ENCODE measurements around the gene GDF10. TPM values are rescaled to one million over a fixed set of nuclear protein-coding genes. Genes with fewer than 3 reads are reported as not detected.

GDF10 gene
- total RNA-seq, 2 experiments from 2014 or later = 0.16 to 0.22 TPM

DNA sequence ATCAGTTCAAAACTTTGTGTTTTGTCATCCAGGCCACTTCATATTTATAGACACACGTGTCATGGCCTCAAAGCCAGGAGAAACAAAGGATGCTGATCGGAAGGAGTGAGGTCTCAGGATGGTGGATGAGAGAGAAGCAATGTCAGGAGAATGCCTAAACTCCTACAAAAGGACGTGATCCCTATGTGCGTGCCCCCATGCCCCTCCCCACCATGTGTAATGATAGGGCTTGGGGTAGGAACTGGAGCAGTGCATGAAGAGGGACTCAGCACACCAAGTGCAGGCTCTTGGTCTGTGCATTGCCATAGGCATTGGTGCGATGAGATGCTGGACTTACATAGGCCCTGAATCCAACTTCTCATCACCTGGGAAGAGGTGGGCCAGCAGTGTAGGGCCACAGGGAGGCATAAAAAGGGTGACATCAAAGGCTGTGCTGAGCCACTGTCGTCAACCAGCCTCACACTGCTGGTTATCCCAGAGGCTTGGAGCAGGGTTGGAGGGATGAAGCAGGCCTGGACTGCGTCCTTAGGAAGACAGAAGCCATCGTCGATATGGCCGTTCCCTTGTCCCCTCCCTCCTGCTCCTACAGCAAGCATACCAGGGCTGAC lies 46.9 kb upstream of the GDF10 start:
- POLR2A ChIA-PET = no interaction called here
- no peak overlapping the region for H3K4me3 Mint-ChIP-seq
- no peak overlapping the region for H3K4me3 ChIP-seq (ENCODE audit: low read length)
- CTCF ChIA-PET = no interaction called here
- H3K4me1 Mint-ChIP-seq (ENCODE audit: low read depth) = peaks cover 54% of the 10 kb centered on the region
- H3K36me3 ChIP-seq (ENCODE audit: insufficient read depth, low read length) = no peaks in the 10 kb centered on the region
- H3K4me1 ChIP-seq (ENCODE audit: insufficient read depth, low read length) = peaks cover 47% of the 10 kb centered on the region
- intact Hi-C loops (cut with DNase I, micrococcal nuclease) = loop anchor here in 1 of 2 experiments (5.0 kb wide), 1 partner anchor 54 kb away; no protein-coding TSS in a partner anchor
- H3K9me3 Mint-ChIP-seq = no peaks in the 10 kb centered on the region
- H3K9me3 ChIP-seq (ENCODE audit: control insufficient read depth in 1 of 2, insufficient read depth in 1 of 2, low read length in 2 of 2) = peaks cover 0 to 7% of the 10 kb centered on the region in 2 experiments
- no peaks in the 10 kb centered on the region for H3K36me3 Mint-ChIP-seq (ENCODE audit: low read depth)
- TF ChIP-seq, protein P1, sequence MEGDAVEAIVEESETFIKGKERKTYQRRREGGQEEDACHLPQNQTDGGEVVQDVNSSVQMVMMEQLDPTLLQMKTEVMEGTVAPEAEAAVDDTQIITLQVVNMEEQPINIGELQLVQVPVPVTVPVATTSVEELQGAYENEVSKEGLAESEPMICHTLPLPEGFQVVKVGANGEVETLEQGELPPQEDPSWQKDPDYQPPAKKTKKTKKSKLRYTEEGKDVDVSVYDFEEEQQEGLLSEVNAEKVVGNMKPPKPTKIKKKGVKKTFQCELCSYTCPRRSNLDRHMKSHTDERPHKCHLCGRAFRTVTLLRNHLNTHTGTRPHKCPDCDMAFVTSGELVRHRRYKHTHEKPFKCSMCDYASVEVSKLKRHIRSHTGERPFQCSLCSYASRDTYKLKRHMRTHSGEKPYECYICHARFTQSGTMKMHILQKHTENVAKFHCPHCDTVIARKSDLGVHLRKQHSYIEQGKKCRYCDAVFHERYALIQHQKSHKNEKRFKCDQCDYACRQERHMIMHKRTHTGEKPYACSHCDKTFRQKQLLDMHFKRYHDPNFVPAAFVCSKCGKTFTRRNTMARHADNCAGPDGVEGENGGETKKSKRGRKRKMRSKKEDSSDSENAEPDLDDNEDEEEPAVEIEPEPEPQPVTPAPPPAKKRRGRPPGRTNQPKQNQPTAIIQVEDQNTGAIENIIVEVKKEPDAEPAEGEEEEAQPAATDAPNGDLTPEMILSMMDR (IDR thresholded peaks at IDR 0.05) = no peak
- DNase-seq = peak in 1 of 14 experiments; percentile 20
- no peaks in the 10 kb centered on the region for H3K27me3 ChIP-seq (ENCODE audit: control insufficient read depth in 1 of 2, insufficient read depth in 2 of 2, low read length in 2 of 2)
- no peaks in the 10 kb centered on the region for H3K27me3 Mint-ChIP-seq
- H3K27ac ChIP-seq (ENCODE audit: low read depth in 1 of 2, low read length in 2 of 2) = no peak overlapping the region
- no peak for ATAC-seq (ENCODE audit: poor library complexity)
- H3K27ac Mint-ChIP-seq = no peak overlapping the region

- ATAC-seq (ENCODE audit: poor library complexity) (no peak), DNase-seq (peak in 1 of 14 experiments; percentile 22)
- Histone ChIP-seq H3K4me3 (ENCODE audit: low read length) (no peak overlapping the region), H3K27me3 (ENCODE audit: control insufficient read depth in 1 of 2, insufficient read depth in 2 of 2, low read length in 2 of 2) (no peaks in the 10 kb centered on the region), H3K9me3 (ENCODE audit: control insufficient read depth in 1 of 2, insufficient read depth in 1 of 2, low read length in 2 of 2) (peaks cover 0 to 7% of the 10 kb centered on the region in 2 experiments), H3K27ac (ENCODE audit: low read depth in 1 of 2, low read length in 2 of 2) (no peak overlapping the region), H3K4me1 (ENCODE audit: insufficient read depth, low read length) (peaks cover 46% of the 10 kb centered on the region), H3K36me3 (ENCODE audit: insufficient read depth, low read length) (no peaks in the 10 kb centered on the region)
- Mint-ChIP-seq H3K27me3 (no peaks in the 10 kb centered on the region), H3K27ac (no peak overlapping the region), H3K36me3 (ENCODE audit: low read depth) (no peaks in the 10 kb centered on the region), H3K4me3 (no peak overlapping the region), H3K4me1 (ENCODE audit: low read depth) (peaks cover 54% of the 10 kb centered on the region), H3K9me3 (no peaks in the 10 kb centered on the region)
- POLR2A ChIA-PET = no interaction called here
- intact Hi-C loops (cut with DNase I, micrococcal nuclease) = loop anchor here in 1 of 2 experiments (5.0 kb wide), 1 partner anchor 53 kb away; no protein-coding TSS in a partner anchor
- TF ChIP-seq, protein P1 (IDR thresholded peaks at IDR 0.05) = no peak
- CTCF ChIA-PET = no interaction called here
These were observed 46.2 kb upstream of the GDF10 start for GRCh38 chr10:47253651-47254375.

DNA sequence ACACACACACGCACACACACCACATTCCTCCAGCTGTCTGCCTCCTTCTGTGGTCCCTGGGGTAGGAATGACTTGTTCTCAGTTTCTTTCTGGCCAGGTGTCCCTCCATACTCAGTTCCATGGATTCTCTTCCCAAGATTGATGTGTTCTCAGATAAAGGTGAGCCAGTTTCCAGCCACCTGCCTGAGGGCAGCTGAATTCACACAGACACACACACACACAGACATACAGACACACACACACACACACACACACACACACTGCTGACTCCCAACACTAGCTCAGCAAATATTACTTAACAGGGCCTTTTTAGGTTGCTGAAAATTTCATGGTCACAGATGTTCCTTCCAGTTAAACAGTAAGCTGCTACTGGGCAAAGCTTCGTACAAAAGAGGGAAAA lies 45.4 kb upstream of the GDF10 start:
- H3K4me3 ChIP-seq (ENCODE audit: low read length) = no peak overlapping the region
- intact Hi-C loops (cut with DNase I, micrococcal nuclease) = loop anchor here (5.0 kb wide), 3 partner anchors 47 to 87 kb away; no protein-coding TSS in a partner anchor
- no peak for ATAC-seq (ENCODE audit: poor library complexity)
- H3K4me1 ChIP-seq (ENCODE audit: insufficient read depth, low read length) = peaks cover 52% of the 10 kb centered on the region
- H3K4me3 Mint-ChIP-seq = no peak overlapping the region
- ChIA-PET POLR2A (no interaction called here), CTCF (interaction anchor here (1.2 kb wide), 1 partner anchor 102 kb away, joined by 3 read pairs; no protein-coding TSS in a partner anchor)
- H3K9me3 Mint-ChIP-seq = no peaks in the 10 kb centered on the region
- H3K36me3 Mint-ChIP-seq (ENCODE audit: low read depth) = no peaks in the 10 kb centered on the region
- peaks cover 59% of the 10 kb centered on the region for H3K4me1 Mint-ChIP-seq (ENCODE audit: low read depth)
- no peaks in the 10 kb centered on the region for H3K36me3 ChIP-seq (ENCODE audit: insufficient read depth, low read length)
- no peaks in the 10 kb centered on the region for H3K27me3 ChIP-seq (ENCODE audit: control insufficient read depth in 1 of 2, insufficient read depth in 2 of 2, low read length in 2 of 2)
- TF ChIP-seq, protein P1 (IDR thresholded peaks at IDR 0.05) = no peak
- H3K27me3 Mint-ChIP-seq = no peaks in the 10 kb centered on the region
- H3K9me3 ChIP-seq (ENCODE audit: control insufficient read depth in 1 of 2, insufficient read depth in 1 of 2, low read length in 2 of 2) = peaks cover 0 to 7% of the 10 kb centered on the region in 2 experiments
- DNase-seq = no peak
- no peak overlapping the region for H3K27ac Mint-ChIP-seq
- no peak overlapping the region for H3K27ac ChIP-seq (ENCODE audit: low read depth in 1 of 2, low read length in 2 of 2)
